ENCODE results near the gene STAT6. TPM values are rescaled to one million over a fixed set of nuclear protein-coding genes. Genes with fewer than 3 reads are reported as not detected.

Gene STAT6
- total RNA-seq, 1 experiment from 2014 or later = 44.4 TPM

DNA sequence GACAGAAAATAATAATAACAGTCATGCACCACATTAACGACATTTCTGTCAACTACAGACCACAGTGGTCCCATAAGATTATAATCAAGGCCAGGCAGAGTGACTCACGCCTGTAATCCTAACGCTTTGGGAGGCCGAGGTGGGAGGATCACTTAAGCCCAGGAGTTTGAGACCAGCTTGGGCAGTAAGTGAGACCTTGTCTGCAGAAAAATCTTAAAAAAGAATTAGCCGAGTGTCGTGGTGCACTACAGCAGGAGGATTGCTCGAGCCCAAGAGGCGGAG lies 13.7 kb downstream of the STAT6 start:
- Histone ChIP-seq H2BK20ac (ENCODE audit: low read depth, low read length, poor library complexity, severe bottlenecking) (no peak overlapping the region), H2BK120ac (ENCODE audit: low read depth, low read length, poor library complexity, severe bottlenecking) (no peak overlapping the region), H3K9ac (ENCODE audit: extremely low read depth, insufficient read length, low read length) (no peak overlapping the region), H3K79me2 (ENCODE audit: insufficient read depth, low read length) (no peaks in the 10 kb centered on the region), H3K27ac (ENCODE audit: insufficient read length, low read depth, low read length) (no peak overlapping the region), H3K79me1 (ENCODE audit: insufficient read depth, low read depth, low read length, poor library complexity, severe bottlenecking) (no peaks in the 10 kb centered on the region), H3K4me2 (ENCODE audit: insufficient read depth, insufficient read length, low read length) (no peak overlapping the region), H3K23ac (ENCODE audit: insufficient read length, low read depth, low read length) (no peak overlapping the region), H2BK15ac (ENCODE audit: low read depth, low read length) (no peak overlapping the region), H4K91ac (ENCODE audit: insufficient read length, low read depth, low read length) (no peak overlapping the region), H3K4me1 (ENCODE audit: insufficient read depth, low read length) (no peaks in the 10 kb centered on the region; the same call in 1 of the 2 replicates), H2AK5ac (ENCODE audit: insufficient read length, low read length) (no peak overlapping the region), H3K23me2 (ENCODE audit: insufficient read length, low read depth, low read length, poor library complexity, severe bottlenecking) (no peaks in the 10 kb centered on the region), H4K5ac (ENCODE audit: insufficient read length, low read depth, low read length) (no peak overlapping the region), H3K56ac (ENCODE audit: insufficient read length, low read depth, low read length) (no peak overlapping the region), H3K18ac (ENCODE audit: insufficient read length, low read depth, low read length) (no peak overlapping the region), H3K9me3 (ENCODE audit: control insufficient read depth, low read depth, low read length) (no peaks in the 10 kb centered on the region), H3K14ac (ENCODE audit: insufficient read depth, low read length) (no peak overlapping the region), H4K8ac (replicated peaks; ENCODE audit: insufficient read length, low read depth, low read length) (no peak overlapping the region), H2BK12ac (ENCODE audit: insufficient read length, low read depth, low read length) (no peak overlapping the region), H3K4ac (ENCODE audit: low read depth, low read length) (no peak overlapping the region), H3T11ph (ENCODE audit: low read length) (no peak overlapping the region), H3K27me3 (ENCODE audit: insufficient read depth, low read length) (no peaks in the 10 kb centered on the region), H2AFZ (ENCODE audit: low read length) (no peak overlapping the region), H4K20me1 (ENCODE audit: control insufficient read depth, insufficient read depth, insufficient read length) (no peaks in the 10 kb centered on the region), H2BK5ac (ENCODE audit: insufficient read length, low read length) (no peak overlapping the region)
- TF ChIP-seq, protein P1, sequence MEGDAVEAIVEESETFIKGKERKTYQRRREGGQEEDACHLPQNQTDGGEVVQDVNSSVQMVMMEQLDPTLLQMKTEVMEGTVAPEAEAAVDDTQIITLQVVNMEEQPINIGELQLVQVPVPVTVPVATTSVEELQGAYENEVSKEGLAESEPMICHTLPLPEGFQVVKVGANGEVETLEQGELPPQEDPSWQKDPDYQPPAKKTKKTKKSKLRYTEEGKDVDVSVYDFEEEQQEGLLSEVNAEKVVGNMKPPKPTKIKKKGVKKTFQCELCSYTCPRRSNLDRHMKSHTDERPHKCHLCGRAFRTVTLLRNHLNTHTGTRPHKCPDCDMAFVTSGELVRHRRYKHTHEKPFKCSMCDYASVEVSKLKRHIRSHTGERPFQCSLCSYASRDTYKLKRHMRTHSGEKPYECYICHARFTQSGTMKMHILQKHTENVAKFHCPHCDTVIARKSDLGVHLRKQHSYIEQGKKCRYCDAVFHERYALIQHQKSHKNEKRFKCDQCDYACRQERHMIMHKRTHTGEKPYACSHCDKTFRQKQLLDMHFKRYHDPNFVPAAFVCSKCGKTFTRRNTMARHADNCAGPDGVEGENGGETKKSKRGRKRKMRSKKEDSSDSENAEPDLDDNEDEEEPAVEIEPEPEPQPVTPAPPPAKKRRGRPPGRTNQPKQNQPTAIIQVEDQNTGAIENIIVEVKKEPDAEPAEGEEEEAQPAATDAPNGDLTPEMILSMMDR (conservative IDR thresholded peaks at IDR 0.05) = no peak
- Mint-ChIP-seq H3K36me3 (ENCODE audit: insufficient read depth in 1 of 3, low read depth in 3 of 3) (peaks cover 10 to 71% (median 57%) of the 10 kb centered on the region in 3 experiments), H3K4me1 (peaks cover 31 to 32% of the 10 kb centered on the region in 2 experiments), H3K4me3 (no peak overlapping the region), H3K27me3 (ENCODE audit: low read depth) (no peaks in the 10 kb centered on the region; the same call in 1 of the 2 replicates), H3K9me3 (no peaks in the 10 kb centered on the region), H3K27ac (no peak overlapping the region)
- no CpG with 5 or more reads among the region's 8 CpGs for WGBS (ENCODE audit: extremely low coverage, insufficient read length, low lambda C conversion rate)
- no peak for DNase-seq
